SK-N-SH treated with all-trans-retinoic acid at 6 μM for 48 hours (cell line): ENCODE results near the gene ATOH8.
"Not testable (repeated sequence)": the region's sequence is repeated elsewhere in the genome, so short reads cannot be mapped to it uniquely, and the experiment has no call there.

ENCODE experiments used
- ATAC-seq: fragments of 200-7000 bp; cut with Tn5 transposase; 3 replicates; pipeline ENCODE4 v1.9.1; 2020; ENCODE audit warnings: mild to moderate bottlenecking, moderate library complexity
- ARNTL ChIP-seq: fragments of 450-650 bp; formaldehyde crosslinking; IDR thresholded peaks from 2 replicates; pipeline ENCODE4 v1.5.0; 2020; ENCODE audit warnings: low read depth, mild to moderate bottlenecking, moderate library complexity, borderline replicate concordance
- BACH2 ChIP-seq: fragments of 250-450 bp; sonication (Bioruptor Pico); IDR thresholded peaks from 2 replicates; pipeline ENCODE4 v1.9.0; 2021; ENCODE audit warnings: mild to moderate bottlenecking, borderline replicate concordance
- CSDC2 ChIP-seq: fragments of 250-450 bp; sonication (Bioruptor Pico); IDR thresholded peaks from 2 replicates; pipeline ENCODE4 v1.5.0; 2020; ENCODE audit warnings: mild to moderate bottlenecking, moderate library complexity
- GLIS3 ChIP-seq: fragments of 250-450 bp; sonication (Bioruptor Pico); IDR thresholded peaks from 2 replicates; pipeline ENCODE4 v1.5.0; 2020; ENCODE audit warnings: mild to moderate bottlenecking, moderate library complexity
- ISL1 ChIP-seq: fragments of 250-450 bp; sonication (Bioruptor Pico); IDR thresholded peaks from 2 replicates; pipeline ENCODE4 v2.1.2; 2022; ENCODE audit warnings: mild to moderate bottlenecking, moderate library complexity
- OSR1 ChIP-seq: fragments of 250-450 bp; sonication (Bioruptor Pico); IDR thresholded peaks from 2 replicates; pipeline ENCODE4 v1.8.0; 2022; ENCODE audit warnings: moderate library complexity, mild to moderate bottlenecking, inconsistent platforms
- PPARA ChIP-seq: fragments of 250-450 bp; sonication (Bioruptor Pico); IDR thresholded peaks from 2 replicates; pipeline ENCODE4 v1.5.0; 2020; ENCODE audit warnings: mild to moderate bottlenecking, borderline replicate concordance
- SNAI2 ChIP-seq: fragments of 250-450 bp; sonication (Bioruptor Pico); IDR thresholded peaks from 2 replicates; pipeline ENCODE4 v1.5.0; 2020; ENCODE audit warnings: mild to moderate bottlenecking, moderate library complexity
- TOX ChIP-seq: fragments of 250-450 bp; sonication (Bioruptor Pico); IDR thresholded peaks from 2 replicates; pipeline ENCODE4 v1.8.0; 2021; ENCODE audit warnings: mild to moderate bottlenecking, moderate library complexity, borderline replicate concordance
- ZC3H10 ChIP-seq: fragments of 250-450 bp; sonication (Bioruptor Pico); IDR thresholded peaks from 2 replicates; pipeline ENCODE4 v1.5.1; 2021; ENCODE audit warnings: mild to moderate bottlenecking, moderate library complexity
- ZFP30 ChIP-seq: fragments of 450-650 bp; formaldehyde crosslinking; IDR thresholded peaks from 2 replicates; pipeline ENCODE4 v1.5.0; 2022; ENCODE audit warnings: mild to moderate bottlenecking, moderate library complexity
- ZNF70 ChIP-seq: fragments of 450-650 bp; formaldehyde crosslinking; IDR thresholded peaks from 2 replicates; pipeline ENCODE4 v1.5.0; 2020; ENCODE audit warnings: mild to moderate bottlenecking, moderate library complexity
- ZNF8 ChIP-seq: fragments of 450-650 bp; formaldehyde crosslinking; IDR thresholded peaks from 2 replicates; pipeline ENCODE4 v1.5.0; 2020; ENCODE audit warnings: mild to moderate bottlenecking, moderate library complexity
- TF ChIP-seq, protein P1 (sequence below): fragments of 250-450 bp; sonication (Bioruptor Pico); IDR thresholded peaks from 2 replicates; pipeline ENCODE4 v1.5.1; 2021; ENCODE audit warnings: mild to moderate bottlenecking, moderate library complexity
- TF ChIP-seq, protein P2 (sequence below): fragments of 250-450 bp; sonication (Bioruptor Pico); IDR thresholded peaks from 2 replicates; pipeline ENCODE4 v1.5.1; 2020; ENCODE audit warnings: low read depth, mild to moderate bottlenecking, moderate library complexity
- TF ChIP-seq, protein P3 (sequence below): fragments of 250-450 bp; sonication (Bioruptor Pico); IDR thresholded peaks from 2 replicates; pipeline ENCODE4 v1.5.0; 2020; ENCODE audit warnings: mild to moderate bottlenecking, moderate library complexity

The ATOH8 gene

DNA sequence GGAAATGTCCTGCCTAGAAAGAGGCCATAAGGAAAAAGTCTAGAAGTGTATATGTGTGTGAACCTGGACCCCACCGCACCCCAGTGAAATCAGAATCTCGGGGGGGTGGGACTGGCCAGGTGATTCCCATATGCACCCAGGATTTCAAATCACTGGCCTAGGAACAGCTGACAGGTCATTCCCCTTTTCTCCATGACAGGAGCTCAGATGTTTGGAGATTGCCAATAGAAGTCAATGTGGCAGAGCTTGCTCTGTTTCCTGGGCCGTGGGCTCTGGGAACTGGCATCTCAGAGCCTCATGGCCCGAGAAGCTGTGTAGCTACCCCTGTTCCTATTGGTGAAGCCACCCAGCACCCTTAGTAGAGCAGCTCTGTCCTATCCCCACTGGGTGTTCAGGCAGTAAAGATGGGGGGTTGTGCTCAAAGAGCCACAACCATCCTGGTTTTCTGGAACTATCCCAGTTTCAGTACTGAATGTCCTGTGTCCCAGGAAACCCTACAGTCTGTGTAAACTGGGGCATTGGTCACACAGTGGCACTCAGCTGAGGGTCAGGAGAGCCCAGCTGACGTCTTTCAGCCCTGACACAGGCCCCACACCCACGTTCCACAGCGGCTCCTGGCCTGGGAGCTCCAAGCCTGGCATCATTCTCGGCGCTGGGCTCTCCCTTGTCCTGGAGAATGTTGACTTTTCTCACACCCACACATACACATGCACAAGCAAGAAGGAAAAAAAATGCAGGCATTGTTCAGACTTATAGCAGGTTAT lies 40.8 kb upstream of the ATOH8 start:
- no peak for ATAC-seq
- TF ChIP-seq ZNF8 (no peak), ZNF70 (CRISPR knock-in tag) (no peak), ISL1 (CRISPR knock-in tag) (no peak), GLIS3 (CRISPR knock-in tag) (no peak), PPARA (CRISPR knock-in tag) (no peak), BACH2 (CRISPR knock-in tag) (no peak), ZC3H10 (CRISPR knock-in tag) (no peak), SNAI2 (CRISPR knock-in tag) (no peak), ZFP30 (CRISPR knock-in tag) (no peak)
- TF ChIP-seq, protein P1, sequence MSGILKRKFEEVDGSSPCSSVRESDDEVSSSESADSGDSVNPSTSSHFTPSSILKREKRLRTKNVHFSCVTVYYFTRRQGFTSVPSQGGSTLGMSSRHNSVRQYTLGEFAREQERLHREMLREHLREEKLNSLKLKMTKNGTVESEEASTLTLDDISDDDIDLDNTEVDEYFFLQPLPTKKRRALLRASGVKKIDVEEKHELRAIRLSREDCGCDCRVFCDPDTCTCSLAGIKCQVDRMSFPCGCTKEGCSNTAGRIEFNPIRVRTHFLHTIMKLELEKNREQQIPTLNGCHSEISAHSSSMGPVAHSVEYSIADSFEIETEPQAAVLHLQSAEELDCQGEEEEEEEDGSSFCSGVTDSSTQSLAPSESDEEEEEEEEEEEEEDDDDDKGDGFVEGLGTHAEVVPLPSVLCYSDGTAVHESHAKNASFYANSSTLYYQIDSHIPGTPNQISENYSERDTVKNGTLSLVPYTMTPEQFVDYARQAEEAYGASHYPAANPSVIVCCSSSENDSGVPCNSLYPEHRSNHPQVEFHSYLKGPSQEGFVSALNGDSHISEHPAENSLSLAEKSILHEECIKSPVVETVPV (CRISPR knock-in tag) = no peak
- TF ChIP-seq, protein P2, sequence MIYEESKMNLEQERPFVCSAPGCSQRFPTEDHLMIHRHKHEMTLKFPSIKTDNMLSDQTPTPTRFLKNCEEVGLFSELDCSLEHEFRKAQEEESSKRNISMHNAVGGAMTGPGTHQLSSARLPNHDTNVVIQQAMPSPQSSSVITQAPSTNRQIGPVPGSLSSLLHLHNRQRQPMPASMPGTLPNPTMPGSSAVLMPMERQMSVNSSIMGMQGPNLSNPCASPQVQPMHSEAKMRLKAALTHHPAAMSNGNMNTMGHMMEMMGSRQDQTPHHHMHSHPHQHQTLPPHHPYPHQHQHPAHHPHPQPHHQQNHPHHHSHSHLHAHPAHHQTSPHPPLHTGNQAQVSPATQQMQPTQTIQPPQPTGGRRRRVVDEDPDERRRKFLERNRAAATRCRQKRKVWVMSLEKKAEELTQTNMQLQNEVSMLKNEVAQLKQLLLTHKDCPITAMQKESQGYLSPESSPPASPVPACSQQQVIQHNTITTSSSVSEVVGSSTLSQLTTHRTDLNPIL (CRISPR knock-in tag) = no peak

DNA sequence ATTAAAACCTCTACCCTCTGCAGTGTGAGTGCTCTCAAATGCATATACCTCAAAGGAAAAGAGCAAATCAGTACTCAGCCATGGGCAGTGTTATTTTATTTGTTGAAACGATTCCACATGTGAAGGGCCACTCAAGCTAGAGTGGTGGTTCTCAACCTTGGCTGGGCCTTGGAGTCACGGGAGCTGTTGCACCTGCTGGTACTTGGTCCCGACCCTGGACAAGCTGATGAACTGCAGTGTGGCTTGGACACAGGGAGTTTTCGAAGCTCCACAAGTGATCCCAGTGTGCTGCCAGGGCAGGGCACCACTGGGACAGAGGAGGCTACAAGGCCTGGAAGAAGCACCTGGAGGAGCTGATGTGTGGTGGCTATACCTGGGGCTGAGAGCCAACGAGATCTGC lies 40.0 kb upstream of the ATOH8 start:
- TF ChIP-seq ZC3H10 (CRISPR knock-in tag) (no peak), OSR1 (no peak), ARNTL (CRISPR knock-in tag) (no peak), ZFP30 (CRISPR knock-in tag) (no peak), GLIS3 (CRISPR knock-in tag) (no peak), CSDC2 (CRISPR knock-in tag) (no peak)
- TF ChIP-seq, protein P3, sequence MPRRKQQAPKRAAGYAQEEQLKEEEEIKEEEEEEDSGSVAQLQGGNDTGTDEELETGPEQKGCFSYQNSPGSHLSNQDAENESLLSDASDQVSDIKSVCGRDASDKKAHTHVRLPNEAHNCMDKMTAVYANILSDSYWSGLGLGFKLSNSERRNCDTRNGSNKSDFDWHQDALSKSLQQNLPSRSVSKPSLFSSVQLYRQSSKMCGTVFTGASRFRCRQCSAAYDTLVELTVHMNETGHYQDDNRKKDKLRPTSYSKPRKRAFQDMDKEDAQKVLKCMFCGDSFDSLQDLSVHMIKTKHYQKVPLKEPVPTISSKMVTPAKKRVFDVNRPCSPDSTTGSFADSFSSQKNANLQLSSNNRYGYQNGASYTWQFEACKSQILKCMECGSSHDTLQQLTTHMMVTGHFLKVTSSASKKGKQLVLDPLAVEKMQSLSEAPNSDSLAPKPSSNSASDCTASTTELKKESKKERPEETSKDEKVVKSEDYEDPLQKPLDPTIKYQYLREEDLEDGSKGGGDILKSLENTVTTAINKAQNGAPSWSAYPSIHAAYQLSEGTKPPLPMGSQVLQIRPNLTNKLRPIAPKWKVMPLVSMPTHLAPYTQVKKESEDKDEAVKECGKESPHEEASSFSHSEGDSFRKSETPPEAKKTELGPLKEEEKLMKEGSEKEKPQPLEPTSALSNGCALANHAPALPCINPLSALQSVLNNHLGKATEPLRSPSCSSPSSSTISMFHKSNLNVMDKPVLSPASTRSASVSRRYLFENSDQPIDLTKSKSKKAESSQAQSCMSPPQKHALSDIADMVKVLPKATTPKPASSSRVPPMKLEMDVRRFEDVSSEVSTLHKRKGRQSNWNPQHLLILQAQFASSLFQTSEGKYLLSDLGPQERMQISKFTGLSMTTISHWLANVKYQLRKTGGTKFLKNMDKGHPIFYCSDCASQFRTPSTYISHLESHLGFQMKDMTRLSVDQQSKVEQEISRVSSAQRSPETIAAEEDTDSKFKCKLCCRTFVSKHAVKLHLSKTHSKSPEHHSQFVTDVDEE = no peak
- TF ChIP-seq, protein P2 (CRISPR knock-in tag) = no peak
- TF ChIP-seq, protein P1 (CRISPR knock-in tag) = no peak
- no peak for ATAC-seq

DNA sequence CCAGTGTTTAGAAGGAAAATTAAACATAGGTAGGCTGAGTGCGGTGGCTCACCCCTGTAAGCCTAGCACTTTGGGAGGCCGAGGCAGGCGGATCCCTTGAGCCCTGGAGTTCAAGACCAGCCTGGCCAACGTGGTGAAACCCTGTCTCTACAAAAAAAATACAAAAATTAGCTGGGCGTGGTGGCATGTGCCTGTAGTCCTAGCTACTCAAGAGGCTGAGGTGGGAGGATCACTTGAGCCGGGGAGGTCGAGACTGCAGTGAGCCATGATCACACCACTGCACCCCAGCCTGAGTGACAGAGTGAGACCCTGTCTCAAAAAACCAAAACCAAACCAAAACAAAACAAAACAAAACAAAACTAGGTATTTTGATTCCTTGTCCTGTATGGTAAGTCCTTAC lies 39.4 kb upstream of the ATOH8 start:
- not testable (repeated sequence) for ATAC-seq

DNA sequence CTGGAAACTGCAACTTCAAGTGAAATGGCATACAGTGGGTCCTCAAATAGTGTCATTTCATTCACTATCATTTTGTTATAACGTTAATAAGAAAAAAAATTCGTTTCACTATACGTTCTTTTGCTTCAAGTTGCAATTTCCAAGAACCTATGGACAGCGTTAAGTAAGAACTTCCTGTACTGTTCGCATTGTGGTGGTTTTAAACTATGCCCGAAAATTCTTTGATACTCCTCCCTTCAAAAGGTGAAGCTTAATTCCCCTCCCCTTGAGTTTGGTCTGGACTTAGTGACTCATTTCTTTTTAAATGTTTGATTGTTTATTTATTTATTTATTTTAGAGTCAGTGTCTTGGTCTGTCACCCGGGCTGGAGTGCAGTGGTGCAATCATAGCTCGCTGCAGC lies 39.0 kb upstream of the ATOH8 start:
- no peak for TF ChIP-seq TOX
- TF ChIP-seq, protein P2 (CRISPR knock-in tag) = no peak
- no peak for TF ChIP-seq BACH2 (CRISPR knock-in tag)
- no peak for ATAC-seq
